C4-2B (cell line): ENCODE data around the gene SBNO2.

Experiments used
- CTCF ChIP-seq: fragments of 450-650 bp; conservative IDR thresholded peaks from 2 replicates; pipeline ENCODE4 v1.5.1; 2017; ENCODE audit warnings: mild to moderate bottlenecking
- ZFX ChIP-seq: fragments of 450-650 bp; IDR thresholded peaks from 2 replicates; pipeline ENCODE4 v1.6.1; 2017

- no peak for TF ChIP-seq CTCF
- no peak for TF ChIP-seq ZFX
Measured at GRCh38 chr19:1107661-1108261, 66.3 kb downstream of the SBNO2 start.
